Smooth muscle cell (in vitro differentiated cells): ENCODE measurements around the gene RTN4R. TPM values are rescaled to one million over a fixed set of nuclear protein-coding genes. Genes with fewer than 3 reads are reported as not detected.

Experiments
- DNase-seq: peaks from one replicate; lab custom pipeline; 2025; ENCODE audit not compliant: unreplicated experiment; lab: John Stamatoyannopoulos, UW
- H2AFZ ChIP-seq: fragments of 200-600 bp; sonication (generic); 2 replicates; pipeline ENCODE4 v1.6.0; 2016; ENCODE audit warnings: antibody characterized with exemption, low read depth, mild to moderate bottlenecking
- H3F3A ChIP-seq: fragments of 200-600 bp; sonication (generic); 2 replicates; pipeline ENCODE4 v1.6.0; 2017; ENCODE audit warnings: antibody characterized with exemption, low read depth
- H3K27ac ChIP-seq: fragments of 200-600 bp; sonication (generic); 2 replicates; pipeline ENCODE4 v1.5.1; 2016; ENCODE audit warnings: low read depth, mild to moderate bottlenecking
- H3K27me3 ChIP-seq: fragments of 200-600 bp; sonication (generic); 2 replicates; pipeline ENCODE4 v1.6.1; 2016; ENCODE audit warnings: low read depth, mild to moderate bottlenecking
- H3K36me3 ChIP-seq: fragments of 200-600 bp; sonication (generic); 2 replicates; pipeline ENCODE4 v1.5.1; 2016; ENCODE audit warnings: low read depth
- H3K4me1 ChIP-seq: fragments of 200-600 bp; sonication (generic); 2 replicates; pipeline ENCODE4 v1.5.1; 2016; ENCODE audit warnings: low read depth
- H3K4me2 ChIP-seq: fragments of 200-600 bp; sonication (generic); 2 replicates; pipeline ENCODE4 v1.6.0; 2016; ENCODE audit warnings: mild to moderate bottlenecking
- H3K4me3 ChIP-seq: fragments of 200-600 bp; sonication (generic); 2 replicates; pipeline ENCODE4 v1.5.1; 2016; ENCODE audit warnings: mild to moderate bottlenecking
- H3K79me2 ChIP-seq: fragments of 200-600 bp; sonication (generic); 2 replicates; pipeline ENCODE4 v1.6.0; 2016; ENCODE audit warnings: low read depth, mild to moderate bottlenecking
- H3K9ac ChIP-seq: fragments of 200-600 bp; sonication (generic); 2 replicates; pipeline ENCODE4 v1.6.0; 2016; ENCODE audit warnings: low read depth
- H3K9me3 ChIP-seq: fragments of 200-600 bp; sonication (generic); replicated peaks from 2 replicates; pipeline ENCODE4 v1.5.1; 2016; ENCODE audit warnings: low read depth
- H4K20me1 ChIP-seq: fragments of 200-600 bp; sonication (generic); 2 replicates; pipeline ENCODE4 v1.6.0; 2016; ENCODE audit warnings: low read depth
- CTCF ChIP-seq: fragments of 200-600 bp; sonication (generic); IDR thresholded peaks from 2 replicates; pipeline ENCODE4 v1.5.1; 2017; ENCODE audit warnings: borderline replicate concordance, mild to moderate bottlenecking, antibody characterized with exemption; ENCODE audit not compliant: insufficient read depth, poor library complexity, severe bottlenecking
- WGBS: methylation state at CpG from one replicate; pipeline ENCODE4 v1.1.7; 2016; ENCODE audit warnings: low lambda C conversion rate; 5-methylcytosine and 5-hydroxymethylcytosine counted together
- polyA plus RNA-seq: library from polyadenylated mRNA; unstranded; fragments of >200 nt; fragmentation: Nextera tagmentation; extraction: Ambion mirVana; gene quantifications from 2 replicates; pipeline ENCODE4 v1.2.1, GENCODE V29; 2016
- total RNA-seq: library from RNA; depleted of rRNA; stranded (reverse); fragments of >200 nt; gene quantifications from 2 replicates; pipeline ENCODE4 v1.2.3, GENCODE V29; 2014

The RTN4R gene
- total and polyA plus RNA-seq, 2 experiments from 2014 or later: 1.8 to 4.7 TPM

GRCh38 chr22:20234314-20234682, 33.8 kb downstream of the RTN4R start:
- Histone ChIP-seq H3K9ac (no peak overlapping the region), H3F3A (no peaks in the 10 kb centered on the region), H3K4me3 (no peak overlapping the region), H2AFZ (no peak overlapping the region), H3K79me2 (no peaks in the 10 kb centered on the region), H3K4me1 (no peaks in the 10 kb centered on the region), H4K20me1 (no peaks in the 10 kb centered on the region), H3K4me2 (no peak overlapping the region), H3K27ac (no peak overlapping the region), H3K9me3 (no peaks in the 10 kb centered on the region), H3K27me3 (no peaks in the 10 kb centered on the region), H3K36me3 (no peaks in the 10 kb centered on the region)
- 97% methylated on average over 10 of the region's 10 CpGs for WGBS
- no peak for DNase-seq
- TF ChIP-seq CTCF: no peak

- Histone ChIP-seq H4K20me1 (no peaks in the 10 kb centered on the region), H3K36me3 (no peaks in the 10 kb centered on the region), H3F3A (no peaks in the 10 kb centered on the region), H3K4me2 (no peak overlapping the region), H3K79me2 (no peaks in the 10 kb centered on the region), H3K27ac (no peak overlapping the region), H3K27me3 (no peaks in the 10 kb centered on the region), H3K4me3 (no peak overlapping the region), H3K9ac (no peak overlapping the region), H3K4me1 (no peaks in the 10 kb centered on the region), H2AFZ (no peak overlapping the region), H3K9me3 (no peaks in the 10 kb centered on the region)
- WGBS: 86% methylated on average over 13 of the region's 13 CpGs
- no peak for DNase-seq
- no peak for TF ChIP-seq CTCF
Measured at GRCh38 chr22:20233351-20234313, 34.5 kb downstream of the RTN4R start.

- no peaks in the 10 kb centered on the region for H3K27me3 ChIP-seq
- no peak for TF ChIP-seq CTCF
Measured at GRCh38 chr22:20232781-20233180, 35.3 kb downstream of the RTN4R start.

More at GRCh38 chr22:20232781-20233180, 35.3 kb downstream of the RTN4R start:
- Histone ChIP-seq H3F3A (no peaks in the 10 kb centered on the region), H3K9ac (no peak overlapping the region), H3K4me1 (no peaks in the 10 kb centered on the region), H3K36me3 (no peaks in the 10 kb centered on the region), H3K27ac (no peak overlapping the region), H3K9me3 (no peaks in the 10 kb centered on the region), H2AFZ (no peak overlapping the region), H3K4me2 (no peak overlapping the region), H3K79me2 (no peaks in the 10 kb centered on the region), H4K20me1 (no peaks in the 10 kb centered on the region), H3K4me3 (no peak overlapping the region)
- WGBS: 94% methylated on average over 9 of the region's 9 CpGs
- no peak for DNase-seq
